LNCAP (cell line): ENCODE measurements around the gene CELSR2.

Experiments
- CTCF ChIP-seq: fragments of 450-650 bp; IDR thresholded peaks from 2 replicates; pipeline ENCODE4 v1.5.1; 2017; ENCODE audit warnings: mild to moderate bottlenecking

The CELSR2 gene

DNA sequence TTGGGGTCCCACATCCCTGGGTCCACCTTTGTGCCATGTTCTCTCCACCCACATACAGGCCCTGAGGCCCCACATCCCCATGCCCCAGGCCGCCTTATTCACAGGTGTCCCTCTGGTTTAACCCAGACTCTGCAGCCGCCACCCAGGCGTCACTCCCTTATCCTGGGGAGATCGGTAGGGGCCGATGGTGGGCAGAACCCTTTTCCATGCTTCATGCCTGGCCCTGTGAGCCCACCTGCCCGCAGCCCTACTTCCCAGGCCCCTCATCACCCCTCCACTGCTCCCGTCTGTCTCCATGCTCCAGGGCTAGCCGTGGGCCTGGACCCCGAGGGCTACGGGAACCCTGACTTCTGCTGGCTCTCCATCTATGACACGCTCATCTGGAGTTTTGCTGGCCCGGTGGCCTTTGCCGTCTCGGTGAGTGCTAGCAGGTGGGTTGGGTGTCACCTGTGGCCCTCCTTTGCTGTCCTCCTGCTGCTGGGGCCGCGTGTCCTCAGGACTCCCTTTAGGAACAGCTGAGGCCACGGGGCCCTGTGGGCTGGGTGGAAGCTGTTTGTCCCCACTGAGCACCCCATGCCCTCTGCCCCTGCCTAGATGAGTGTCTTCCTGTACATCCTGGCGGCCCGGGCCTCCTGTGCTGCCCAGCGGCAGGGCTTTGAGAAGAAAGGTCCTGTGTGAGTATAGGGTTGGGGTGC is 21.4 kb downstream of the CELSR2 start:
- TF ChIP-seq CTCF, result no peak

GRCh38 chr1:109271458-109271857 is 22.1 kb downstream of the CELSR2 start:
- no peak for TF ChIP-seq CTCF

- TF ChIP-seq CTCF, result no peak
These were observed 22.9 kb downstream of the CELSR2 start for GRCh38 chr1:109272021-109272799.

GRCh38 chr1:109272831-109273547 is 23.6 kb downstream of the CELSR2 start:
- TF ChIP-seq CTCF, result no peak

- TF ChIP-seq CTCF, result no peak
These were observed 24.4 kb downstream of the CELSR2 start for GRCh38 chr1:109273570-109274288.

DNA sequence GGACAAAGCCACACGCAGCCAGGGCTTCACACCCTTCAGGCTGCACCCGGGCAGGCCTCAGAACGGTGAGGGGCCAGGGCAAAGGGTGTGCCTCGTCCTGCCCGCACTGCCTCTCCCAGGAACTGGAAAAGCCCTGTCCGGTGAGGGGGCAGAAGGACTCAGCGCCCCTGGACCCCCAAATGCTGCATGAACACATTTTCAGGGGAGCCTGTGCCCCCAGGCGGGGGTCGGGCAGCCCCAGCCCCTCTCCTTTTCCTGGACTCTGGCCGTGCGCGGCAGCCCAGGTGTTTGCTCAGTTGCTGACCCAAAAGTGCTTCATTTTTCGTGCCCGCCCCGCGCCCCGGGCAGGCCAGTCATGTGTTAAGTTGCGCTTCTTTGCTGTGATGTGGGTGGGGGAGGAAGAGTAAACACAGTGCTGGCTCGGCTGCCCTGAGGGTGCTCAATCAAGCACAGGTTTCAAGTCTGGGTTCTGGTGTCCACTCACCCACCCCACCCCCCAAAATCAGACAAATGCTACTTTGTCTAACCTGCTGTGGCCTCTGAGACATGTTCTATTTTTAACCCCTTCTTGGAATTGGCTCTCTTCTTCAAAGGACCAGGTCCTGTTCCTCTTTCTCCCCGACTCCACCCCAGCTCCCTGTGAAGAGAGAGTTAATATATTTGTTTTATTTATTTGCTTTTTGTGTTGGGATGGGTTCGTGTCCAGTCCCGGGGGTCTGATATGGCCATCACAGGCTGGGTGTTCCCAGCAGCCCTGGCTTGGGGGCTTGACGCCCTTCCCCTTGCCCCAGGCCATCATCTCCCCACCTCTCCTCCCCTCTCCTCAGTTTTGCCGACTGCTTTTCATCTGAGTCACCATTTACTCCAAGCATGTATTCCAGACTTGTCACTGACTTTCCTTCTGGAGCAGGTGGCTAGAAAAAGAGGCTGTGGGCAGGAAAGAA is 25.5 kb downstream of the CELSR2 start:
- TF ChIP-seq CTCF, result no peak
